SW480 (cell line): Measurements from ENCODE around the gene TNS4.
"Not testable (repeated sequence)": the region's sequence is repeated elsewhere in the genome, so short reads cannot be mapped to it uniquely, and the experiment has no call there.

ENCODE experiments used
- DNase-seq: peaks from one replicate; pipeline ENCODE4 v3.0.0-alpha.2; 2016; ENCODE audit warnings: low spot score

Gene TNS4

GRCh38 chr17:40501499-40501911 lies at the start of gene TNS4:
Gene TNS4, minus strand, starts transcription at chr17:40501623. Its CDS starts 5,198 bp downstream, at chr17:40496425.
- peak; percentile 78 for DNase-seq

- DNase-seq: no peak
These were observed 49.2 kb upstream of the TNS4 start for GRCh38 chr17:40550608-40551007.

GRCh38 chr17:40548982-40549685 lies 47.7 kb upstream of the TNS4 start:
- DNase-seq: peak; percentile 86

- no peak for DNase-seq
These were observed 47.1 kb upstream of the TNS4 start for GRCh38 chr17:40548491-40548981.

- no peak for DNase-seq
These were observed 46.5 kb upstream of the TNS4 start for GRCh38 chr17:40547785-40548478.

- peak; percentile 95 for DNase-seq
These were observed 45.8 kb upstream of the TNS4 start for GRCh38 chr17:40547079-40547784.

GRCh38 chr17:40546497-40546896 lies 45.1 kb upstream of the TNS4 start:
- not testable (repeated sequence) for DNase-seq

GRCh38 chr17:40545660-40546059 lies 44.2 kb upstream of the TNS4 start:
- no peak for DNase-seq

GRCh38 chr17:40542558-40543411 lies 41.4 kb upstream of the TNS4 start:
- peak; percentile 74 for DNase-seq

- no peak for DNase-seq
These were observed 40.6 kb upstream of the TNS4 start for GRCh38 chr17:40541873-40542557.

GRCh38 chr17:40541060-40541872 lies 39.8 kb upstream of the TNS4 start:
- peak; percentile 66 for DNase-seq

GRCh38 chr17:40540448-40540847 lies 39.0 kb upstream of the TNS4 start:
- DNase-seq: peak; percentile 83

- no peak for DNase-seq
These were observed 38.4 kb upstream of the TNS4 start for GRCh38 chr17:40539711-40540411.

GRCh38 chr17:40538936-40539705 lies 37.7 kb upstream of the TNS4 start:
- DNase-seq: peak; percentile 69

GRCh38 chr17:40538019-40538935 lies 36.9 kb upstream of the TNS4 start:
- DNase-seq: peak; percentile 83

GRCh38 chr17:40536295-40537171 lies 35.1 kb upstream of the TNS4 start:
- peak; percentile 90 for DNase-seq

- DNase-seq: peak; percentile 66
These were observed 34.5 kb upstream of the TNS4 start for GRCh38 chr17:40535924-40536294.
